OCI-LY7 (cell line): ENCODE data around the gene PRRC2B. TPM values are rescaled to one million over a fixed set of nuclear protein-coding genes. Genes with fewer than 3 reads are reported as not detected.

Experiments
- BruUV-seq: library from RNA; stranded (reverse); fragments of 400-500 nt; replicated peaks from 2 replicates; lab custom pipeline; 2021; lab: Mats Ljungman, UMichigan
- CTCF ChIA-PET: fragments of 300-600 bp; sonication (Branson Sonifier 250); formaldehyde crosslinking; loops from one replicate; lab custom pipeline; 2022; ENCODE audit warnings: antibody characterized with exemption; ENCODE audit not compliant: unreplicated experiment; lab: Charles Lee
- POLR2A ChIA-PET: fragments of 300-600 bp; sonication (Branson Sonifier 250); formaldehyde crosslinking; loops from one replicate; lab custom pipeline; 2022; ENCODE audit warnings: antibody characterized with exemption; lab: Charles Lee
- DNase-seq: peaks from one replicate; pipeline ENCODE4 v3.0.0-alpha.2; 2015; ENCODE audit warnings: low spot score
- H2AFZ ChIP-seq: fragments of 200-600 bp; sonication (generic), shearing (Covaris generic); 2 replicates; pipeline ENCODE4 v1.6.1; 2014; ENCODE audit warnings: mild to moderate bottlenecking, antibody characterized with exemption, low read length, moderate library complexity
- H3K27ac ChIP-seq: fragments of 200-600 bp; sonication (generic); 2 replicates; pipeline ENCODE4 v1.5.1; 2014; ENCODE audit warnings: mixed run types, low read depth, mild to moderate bottlenecking, moderate library complexity, low read length, inconsistent platforms; ENCODE audit not compliant: poor library complexity, severe bottlenecking
- H3K36me3 ChIP-seq: fragments of 200-600 bp; sonication (generic); 2 replicates; pipeline ENCODE4 v1.6.1; 2014; ENCODE audit warnings: mild to moderate bottlenecking, antibody characterized with exemption, low read length, moderate library complexity, mixed read lengths; ENCODE audit not compliant: insufficient read depth
- H3K4me1 ChIP-seq: fragments of 200-600 bp; sonication (generic); 2 replicates; pipeline ENCODE4 v1.5.1; 2014; ENCODE audit warnings: mild to moderate bottlenecking, low read length; ENCODE audit not compliant: insufficient read depth, poor library complexity, severe bottlenecking
- H3K4me2 ChIP-seq: fragments of 200-600 bp; sonication (generic); 2 replicates; pipeline ENCODE4 v1.6.1; 2014; ENCODE audit warnings: mild to moderate bottlenecking, low read length
- H3K4me3 ChIP-seq: fragments of 200-600 bp; sonication (generic); 2 replicates; pipeline ENCODE4 v1.5.1; 2014; ENCODE audit warnings: mild to moderate bottlenecking, low read depth, low read length; ENCODE audit not compliant: poor library complexity, severe bottlenecking
- H3K79me2 ChIP-seq: fragments of 200-600 bp; sonication (generic); 2 replicates; pipeline ENCODE4 v1.6.1; 2016; ENCODE audit warnings: low read depth, mild to moderate bottlenecking, low read length, moderate library complexity, mixed read lengths; ENCODE audit not compliant: insufficient read depth
- H3K9me2 ChIP-seq: fragments of 200-600 bp; sonication (generic); 2 replicates; pipeline ENCODE4 v1.6.1; 2016; ENCODE audit warnings: mild to moderate bottlenecking, low read length, mixed read lengths; ENCODE audit not compliant: insufficient read depth
- H3K9me3 ChIP-seq: fragments of 200-600 bp; sonication (generic); 2 replicates; pipeline ENCODE4 v1.6.1; 2014; ENCODE audit warnings: mild to moderate bottlenecking, mixed run types, low read length, mixed read lengths
- H4K20me1 ChIP-seq: fragments of 200-600 bp; sonication (generic); 2 replicates; pipeline ENCODE4 v1.6.1; 2014; ENCODE audit warnings: mild to moderate bottlenecking, antibody characterized with exemption, low read length, moderate library complexity, mixed read lengths; ENCODE audit not compliant: insufficient read depth
- EZH2phosphoT487 ChIP-seq: fragments of 200-600 bp; sonication (generic); IDR thresholded peaks from 2 replicates; pipeline ENCODE4 v1.6.1; 2018; ENCODE audit warnings: low read depth, borderline replicate concordance, mild to moderate bottlenecking, mixed run types, antibody characterized with exemption, low read length, moderate library complexity, mixed read lengths
- intact Hi-C: fragments of 100-400 bp; cut with micrococcal nuclease; formaldehyde crosslinking; loops from one replicate; pipeline ENCODE4 v1.10.0; 2022; ENCODE audit not compliant: unreplicated experiment
- total RNA-seq, 2 experiments: library from RNA; depleted of rRNA in 1 of 2; stranded (reverse); fragments of >200 nt in 1 of 2; shearing (Covaris generic) in 1 of 2; gene quantifications; 2 replicates each; pipeline ENCODE4 v1.2.3, GENCODE V29; 2014 to 2022
- TF ChIP-seq, protein P1 (sequence below): fragments of 200-600 bp; sonication (generic); conservative IDR thresholded peaks from 2 replicates; pipeline ENCODE4 v1.5.1; 2014; ENCODE audit warnings: mild to moderate bottlenecking, antibody characterized with exemption, low read length, moderate library complexity, mixed read lengths

PRRC2B gene
- total RNA-seq, 2 experiments from 2014 or later: 84.2 to 210 TPM

- no peaks in the 10 kb centered on the region for H3K9me3 ChIP-seq
- H3K4me2 ChIP-seq: no peak overlapping the region
- ChIA-PET POLR2A (no interaction called here), CTCF (no interaction called here)
- H3K9me2 ChIP-seq: no peaks in the 10 kb centered on the region
- intact Hi-C loops: no loop called here
- no peak for DNase-seq
- H4K20me1 ChIP-seq: no peaks in the 10 kb centered on the region
- no peak for TF ChIP-seq EZH2phosphoT487
- TF ChIP-seq, protein P1, sequence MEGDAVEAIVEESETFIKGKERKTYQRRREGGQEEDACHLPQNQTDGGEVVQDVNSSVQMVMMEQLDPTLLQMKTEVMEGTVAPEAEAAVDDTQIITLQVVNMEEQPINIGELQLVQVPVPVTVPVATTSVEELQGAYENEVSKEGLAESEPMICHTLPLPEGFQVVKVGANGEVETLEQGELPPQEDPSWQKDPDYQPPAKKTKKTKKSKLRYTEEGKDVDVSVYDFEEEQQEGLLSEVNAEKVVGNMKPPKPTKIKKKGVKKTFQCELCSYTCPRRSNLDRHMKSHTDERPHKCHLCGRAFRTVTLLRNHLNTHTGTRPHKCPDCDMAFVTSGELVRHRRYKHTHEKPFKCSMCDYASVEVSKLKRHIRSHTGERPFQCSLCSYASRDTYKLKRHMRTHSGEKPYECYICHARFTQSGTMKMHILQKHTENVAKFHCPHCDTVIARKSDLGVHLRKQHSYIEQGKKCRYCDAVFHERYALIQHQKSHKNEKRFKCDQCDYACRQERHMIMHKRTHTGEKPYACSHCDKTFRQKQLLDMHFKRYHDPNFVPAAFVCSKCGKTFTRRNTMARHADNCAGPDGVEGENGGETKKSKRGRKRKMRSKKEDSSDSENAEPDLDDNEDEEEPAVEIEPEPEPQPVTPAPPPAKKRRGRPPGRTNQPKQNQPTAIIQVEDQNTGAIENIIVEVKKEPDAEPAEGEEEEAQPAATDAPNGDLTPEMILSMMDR: no peak
- no peak overlapping the region for H2AFZ ChIP-seq
- no peaks in the 10 kb centered on the region for H3K4me1 ChIP-seq
- H3K4me3 ChIP-seq: no peak overlapping the region
- peaks cover 97% of the 10 kb centered on the region for H3K36me3 ChIP-seq
- H3K27ac ChIP-seq: no peak overlapping the region
- BruUV-seq: no TSS peak
- H3K79me2 ChIP-seq: no peaks in the 10 kb centered on the region
Observed at GRCh38 chr9:131483319-131484050, 89.6 kb downstream of the PRRC2B start.

GRCh38 chr9:131484051-131484445 is 90.2 kb downstream of the PRRC2B start:
- no TSS peak for BruUV-seq
- no peak overlapping the region for H3K27ac ChIP-seq
- no peaks in the 10 kb centered on the region for H3K79me2 ChIP-seq
- H3K9me3 ChIP-seq: no peaks in the 10 kb centered on the region
- H3K36me3 ChIP-seq: peaks cover 97% of the 10 kb centered on the region
- ChIA-PET CTCF (no interaction called here), POLR2A (no interaction called here)
- H3K4me1 ChIP-seq: no peaks in the 10 kb centered on the region
- H2AFZ ChIP-seq: no peak overlapping the region
- TF ChIP-seq EZH2phosphoT487: no peak
- TF ChIP-seq, protein P1: no peak
- no peak overlapping the region for H3K4me2 ChIP-seq
- intact Hi-C loops: no loop called here
- H3K4me3 ChIP-seq: no peak overlapping the region
- H3K9me2 ChIP-seq: no peaks in the 10 kb centered on the region
- no peaks in the 10 kb centered on the region for H4K20me1 ChIP-seq
- DNase-seq: no peak

DNA sequence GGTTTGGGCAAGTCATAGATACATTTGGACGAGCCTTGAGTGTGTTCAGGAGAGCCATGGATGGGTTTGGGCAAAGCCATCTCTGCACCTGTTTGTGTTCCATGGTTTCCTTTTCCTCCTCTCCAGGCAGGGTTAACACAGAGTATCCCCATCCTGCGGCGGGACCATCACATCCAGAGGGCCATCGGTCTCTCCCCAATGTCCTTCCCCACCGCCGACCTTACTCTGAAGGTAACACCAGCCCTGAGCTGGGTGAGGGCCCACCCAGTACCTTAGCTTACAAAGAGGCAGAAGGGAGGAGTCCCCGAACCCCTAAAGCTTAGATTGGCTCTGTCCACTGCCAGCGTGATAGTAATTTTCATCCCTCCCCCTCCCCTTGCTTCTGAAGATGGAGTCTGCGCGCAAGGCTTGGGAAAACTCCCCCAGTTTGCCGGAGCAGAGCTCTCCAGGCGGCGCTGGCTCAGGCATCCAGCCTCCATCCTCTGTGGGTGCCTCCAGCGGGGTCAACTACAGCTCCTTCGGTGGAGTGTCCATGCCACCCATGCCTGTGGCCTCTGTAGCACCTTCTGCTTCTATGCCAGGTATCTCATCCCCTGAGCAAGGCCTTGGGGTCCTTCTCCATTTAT is 90.8 kb downstream of the PRRC2B start:
- no peak overlapping the region for H3K27ac ChIP-seq
- H3K79me2 ChIP-seq: no peaks in the 10 kb centered on the region
- no peak overlapping the region for H3K4me3 ChIP-seq
- ChIA-PET POLR2A (no interaction called here), CTCF (no interaction called here)
- peaks cover 97% of the 10 kb centered on the region for H3K36me3 ChIP-seq
- no TSS peak for BruUV-seq
- H3K9me2 ChIP-seq: no peaks in the 10 kb centered on the region
- DNase-seq: no peak
- H4K20me1 ChIP-seq: no peaks in the 10 kb centered on the region
- no peak overlapping the region for H2AFZ ChIP-seq
- intact Hi-C loops: no loop called here
- no peaks in the 10 kb centered on the region for H3K4me1 ChIP-seq
- TF ChIP-seq EZH2phosphoT487: no peak
- TF ChIP-seq, protein P1: no peak
- H3K9me3 ChIP-seq: no peaks in the 10 kb centered on the region
- no peak overlapping the region for H3K4me2 ChIP-seq
